Heart right ventricle (tissue), 16 donors: ENCODE results near the gene UGT3A2. TPM values are rescaled to one million over a fixed set of nuclear protein-coding genes. Genes with fewer than 3 reads are reported as not detected.

Source experiments
- ATAC-seq, 8 donors: fragments of 200-7000 bp; cut with Tn5 transposase; one replicate each; pipeline ENCODE4 v1.9.1; 2020; ENCODE audit warnings: mild to moderate bottlenecking in 8 of 8, moderate library complexity in 8 of 8, moderate number of reproducible peaks in 1 of 8
- DNase-seq, 2 donors: peaks; one replicate each; pipeline ENCODE4 v3.0.0-alpha.2; 2020
- H3K27ac ChIP-seq, 10 donors: fragments of 200-600 bp; sonication (generic) in 2 of 10; one replicate each; pipeline versions ENCODE4 v1.5.0 to v1.8.0; 2020 to 2022; ENCODE audit warnings: mild to moderate bottlenecking in 3 of 10
- H3K27me3 ChIP-seq, 7 donors: fragments of 200-600 bp; one replicate each; pipeline ENCODE4 v1.8.0; 2021 to 2022; ENCODE audit warnings: mild to moderate bottlenecking in 2 of 7
- H3K36me3 ChIP-seq, 9 donors: fragments of 200-600 bp; sonication (generic) in 1 of 9; one replicate each; pipeline versions ENCODE4 v1.5.0 to v1.8.0; 2020 to 2022; ENCODE audit warnings: mild to moderate bottlenecking in 2 of 9
- H3K4me1 ChIP-seq, 9 donors: fragments of 200-600 bp; sonication (generic) in 1 of 9; one replicate each; pipeline versions ENCODE4 v1.5.0 to v1.8.0; 2020 to 2022; ENCODE audit warnings: mild to moderate bottlenecking in 4 of 9
- H3K4me3 ChIP-seq, 10 donors: fragments of 200-600 bp; sonication (generic) in 2 of 10; one replicate each; pipeline versions ENCODE4 v1.5.0 to v1.8.0; 2020 to 2022; ENCODE audit warnings: mild to moderate bottlenecking in 7 of 10, moderate library complexity in 2 of 10
- H3K9me3 ChIP-seq, 11 donors: fragments of 200-600 bp in 10 of 11; sonication (generic) in 2 of 11; one replicate each; pipeline versions ENCODE4 v1.5.0 to v1.8.0; 2013 to 2022; ENCODE audit warnings: mild to moderate bottlenecking in 2 of 11, control low read depth in 1 of 11, moderate library complexity in 1 of 11
- WGBS, 2 donors: extraction: QIAGEN DNeasy Blood & Tissue Kit; methylation state at CpG; one replicate each; pipeline ENCODE4 v1.1.7; 2013; ENCODE audit warnings: inconsistent platforms in 1 of 2; 5-methylcytosine and 5-hydroxymethylcytosine counted together
- intact Hi-C, 10 donors: fragments of 100-400 bp; cut with DNase I; formaldehyde crosslinking; loops; one replicate each; pipeline versions ENCODE4 v1.11.1 to v1.14.2; 2022
- polyA plus RNA-seq, 2 donors: library from polyadenylated mRNA; stranded (reverse); fragments of 200-250 nt; gene quantifications; one replicate each; pipeline ENCODE4 v1.2.3, GENCODE V29; 2013
- total RNA-seq, 10 donors: library from RNA; stranded (reverse); fragmentation: NEBNext Ultra II Directional in 3 of 10; extraction: Animal tissue kit (Norgen Biotek cat#: 25700) in 3 of 10; gene quantifications; one replicate each; pipeline versions ENCODE4 v1.2.1 to v1.2.4, GENCODE V29; 2021 to 2023
- TF ChIP-seq, protein P1 (sequence below), 9 donors: fragments of 200-600 bp; sonication (generic) in 2 of 9; IDR thresholded peaks; one replicate each; pipeline versions ENCODE4 v1.5.0 to v1.8.0; 2021 to 2022; ENCODE audit warnings: antibody characterized with exemption in 9 of 9, mild to moderate bottlenecking in 5 of 9, moderate library complexity in 1 of 9
- donor health status: Arrhythmogenic right ventricular cardiomyopathy.
- donor health status: ischemic (EF 13 %, LVEDD 7.1; RV severe dilation, severe dysfunction).
- donor health status: healthy with polysubstance abuse.
- donor health status: DM: no; HTN: yes; CAD: no.
- donor health status: DM: no; HTN: no; CAD: no.
- donor health status: ischemic (EF 25% LVEDD 6.9; RV normal size, moderate dysfunction).
- donor health status: ischemic (EF 25% LVEDD 5.7; RV mildly dilated, moderate dysfunction).
- donor health status: healthy.
- donor health status: DM: yes; HTN: yes; CAD: no.
- donor health status: Ischemic cardiomyopathy.
- donor health status: ischemic (EF 35%, LVEDD 5.7; RV mildly dilated, moderate dysfunction).
- donor health status: nonischemic (EF 11% LVEDD 7.7; RV severe dilation, severe dysfunction).
- donor health status: DM: yes; HTN: yes; CAD: no.
- donor health status: PGD.
- donor health status: ischemic (EF 29% LVEDD 5.4; RV normal size, mild dysfunction).
- donor health status: nonischemic (EF 23%, LVEDD 6.1; RV moderate dilation, normal function).

The UGT3A2 gene
- total and polyA plus RNA-seq, 12 donors, result not detected

DNA sequence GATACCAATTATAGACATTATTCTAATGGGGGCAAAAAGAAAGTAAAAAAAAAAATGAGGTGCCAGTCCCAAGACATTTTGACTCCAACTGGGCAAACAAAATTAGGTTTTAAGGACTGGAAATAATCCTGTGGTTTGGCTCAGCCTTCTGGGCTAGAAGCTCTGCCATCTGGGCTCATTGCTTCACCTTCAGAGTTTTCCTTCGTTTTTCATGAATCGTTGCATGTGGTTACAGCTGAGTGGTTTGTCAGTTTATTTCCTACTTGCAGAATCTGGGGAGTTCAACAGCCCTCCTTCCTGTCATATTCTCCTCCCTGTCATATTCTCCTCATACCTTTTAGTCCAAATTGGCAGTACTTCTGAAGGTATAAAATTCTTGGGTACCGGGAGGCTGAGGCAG lies 12.0 kb downstream of the UGT3A2 start:
- TF ChIP-seq, protein P1, sequence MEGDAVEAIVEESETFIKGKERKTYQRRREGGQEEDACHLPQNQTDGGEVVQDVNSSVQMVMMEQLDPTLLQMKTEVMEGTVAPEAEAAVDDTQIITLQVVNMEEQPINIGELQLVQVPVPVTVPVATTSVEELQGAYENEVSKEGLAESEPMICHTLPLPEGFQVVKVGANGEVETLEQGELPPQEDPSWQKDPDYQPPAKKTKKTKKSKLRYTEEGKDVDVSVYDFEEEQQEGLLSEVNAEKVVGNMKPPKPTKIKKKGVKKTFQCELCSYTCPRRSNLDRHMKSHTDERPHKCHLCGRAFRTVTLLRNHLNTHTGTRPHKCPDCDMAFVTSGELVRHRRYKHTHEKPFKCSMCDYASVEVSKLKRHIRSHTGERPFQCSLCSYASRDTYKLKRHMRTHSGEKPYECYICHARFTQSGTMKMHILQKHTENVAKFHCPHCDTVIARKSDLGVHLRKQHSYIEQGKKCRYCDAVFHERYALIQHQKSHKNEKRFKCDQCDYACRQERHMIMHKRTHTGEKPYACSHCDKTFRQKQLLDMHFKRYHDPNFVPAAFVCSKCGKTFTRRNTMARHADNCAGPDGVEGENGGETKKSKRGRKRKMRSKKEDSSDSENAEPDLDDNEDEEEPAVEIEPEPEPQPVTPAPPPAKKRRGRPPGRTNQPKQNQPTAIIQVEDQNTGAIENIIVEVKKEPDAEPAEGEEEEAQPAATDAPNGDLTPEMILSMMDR (IDR thresholded peaks at IDR 0.05), result no peak
- H3K9me3 ChIP-seq, result no peaks in the 10 kb centered on the region
- 78 to 90% methylated on average over 3 of the region's 3 CpGs for WGBS, 2 donors
- H3K27ac ChIP-seq, result no peak overlapping the region
- H3K4me1 ChIP-seq, result no peaks in the 10 kb centered on the region
- no peak overlapping the region for H3K4me3 ChIP-seq
- no peaks in the 10 kb centered on the region for H3K36me3 ChIP-seq
- ATAC-seq (no peak), DNase-seq (no peak)
- peaks cover 0 to 8% (median 0%) of the 10 kb centered on the region in 7 donors for H3K27me3 ChIP-seq
- intact Hi-C loops, result no loop called here

DNA sequence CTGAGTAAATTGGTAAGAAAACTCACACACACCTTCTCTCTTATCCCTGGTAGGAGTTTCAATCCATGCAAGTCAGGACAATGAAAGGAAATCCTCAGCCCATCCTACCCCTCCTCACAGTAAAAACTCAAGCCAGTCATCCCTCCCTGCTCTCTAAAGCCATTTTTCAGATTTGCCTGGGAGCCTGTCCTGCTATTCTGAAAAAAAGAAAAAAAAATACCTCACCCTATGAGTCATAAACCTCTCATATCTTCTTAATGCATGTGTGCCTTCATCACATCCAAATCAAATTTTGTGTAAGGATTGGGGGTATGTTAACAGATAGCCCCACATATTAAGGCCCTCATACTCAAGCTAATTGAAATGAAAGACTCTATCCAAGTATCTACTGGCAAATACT lies 14.1 kb downstream of the UGT3A2 start:
- Histone ChIP-seq H3K4me3 (no peak overlapping the region), H3K27me3 (peaks cover 0 to 4% (median 0%) of the 10 kb centered on the region in 7 donors), H3K27ac (no peak overlapping the region), H3K36me3 (no peaks in the 10 kb centered on the region), H3K9me3 (no peaks in the 10 kb centered on the region), H3K4me1 (no peaks in the 10 kb centered on the region)
- intact Hi-C loops, result no loop called here
- TF ChIP-seq, protein P1 (IDR thresholded peaks at IDR 0.05), result no peak
- ATAC-seq (no peak), DNase-seq (no peak)

DNA sequence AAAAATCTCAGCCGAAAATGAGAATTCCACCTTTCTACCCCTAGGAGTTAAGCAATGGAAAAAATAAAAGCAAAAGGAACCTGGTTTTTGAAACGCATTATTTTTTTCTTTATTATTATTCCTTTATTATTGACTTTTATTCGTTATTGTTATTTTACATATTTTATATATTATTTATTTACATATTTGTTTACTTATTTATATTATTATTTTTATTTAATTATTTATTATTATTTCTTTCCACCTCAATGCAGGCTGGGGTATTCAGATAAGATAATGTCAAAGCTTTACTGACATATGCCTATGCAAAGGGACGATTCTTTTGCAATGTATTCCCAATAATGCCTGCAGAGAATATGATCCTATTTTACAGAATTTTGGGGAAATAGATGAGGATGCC lies 16.7 kb downstream of the UGT3A2 start:
- H3K9me3 ChIP-seq, result peaks cover 0 to 5% (median 0%) of the 10 kb centered on the region in 11 donors
- DNase-seq (no peak), ATAC-seq (no peak)
- intact Hi-C loops, result no loop called here
- TF ChIP-seq, protein P1 (IDR thresholded peaks at IDR 0.05), result no peak
- no peaks in the 10 kb centered on the region for H3K27me3 ChIP-seq
- no peaks in the 10 kb centered on the region for H3K36me3 ChIP-seq
- H3K4me1 ChIP-seq, result no peaks in the 10 kb centered on the region
- H3K27ac ChIP-seq, result no peak overlapping the region
- 77 to 80% methylated on average over 4 of the region's 4 CpGs for WGBS, 2 donors
- H3K4me3 ChIP-seq, result no peak overlapping the region

DNA sequence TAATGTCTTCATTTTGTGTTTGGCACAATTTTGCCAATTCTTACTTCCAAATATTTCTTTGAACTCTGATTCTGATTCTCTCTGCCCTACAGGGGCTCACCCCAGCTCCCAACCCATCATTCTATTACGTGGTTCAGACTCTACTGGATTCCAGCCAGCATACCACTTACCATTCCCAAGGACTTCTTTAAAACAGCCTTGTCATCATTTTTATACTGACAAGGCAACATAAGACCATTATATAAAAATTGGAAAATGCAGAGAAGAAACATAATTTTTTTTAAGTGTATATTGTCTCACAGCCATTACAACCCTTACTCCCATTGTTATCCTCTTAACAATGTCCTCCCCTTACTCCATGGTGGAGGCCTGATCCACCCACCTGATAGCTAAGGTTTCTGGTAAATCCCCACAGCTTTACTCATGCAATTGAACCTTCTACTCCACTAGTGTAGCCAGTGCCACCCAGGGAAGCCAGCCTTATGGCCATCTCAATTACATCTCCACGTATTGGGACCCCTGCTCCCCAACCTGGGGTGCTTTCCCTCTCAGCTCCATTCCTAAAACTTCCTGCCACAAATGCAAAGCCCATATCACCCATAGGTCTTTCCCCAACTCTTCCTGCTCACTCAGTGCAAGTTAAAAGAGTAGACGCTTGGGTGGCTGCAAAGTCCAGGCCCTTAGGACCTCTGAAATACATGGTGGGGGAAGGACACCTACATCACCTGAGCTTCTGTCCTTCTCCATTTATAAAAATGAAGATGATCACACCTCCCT lies 19.1 kb downstream of the UGT3A2 start:
- H3K4me3 ChIP-seq, result no peak overlapping the region
- H3K36me3 ChIP-seq, result no peaks in the 10 kb centered on the region
- no peak for ATAC-seq
- no peak overlapping the region for H3K27ac ChIP-seq
- H3K9me3 ChIP-seq, result peaks cover 0 to 8% (median 0%) of the 10 kb centered on the region in 11 donors
- no peak for DNase-seq
- H3K27me3 ChIP-seq, result peaks cover 0 to 4% (median 0%) of the 10 kb centered on the region in 7 donors
- no peaks in the 10 kb centered on the region for H3K4me1 ChIP-seq
- TF ChIP-seq, protein P1 (IDR thresholded peaks at IDR 0.05), result no peak
- intact Hi-C loops, result no loop called here
- 73 to 78% methylated on average over 3 of the region's 3 CpGs for WGBS, 2 donors
